ENCODE data around the gene MAMDC2.

Gene MAMDC2

GRCh38 chr9:70134360-70134759 lies 90.7 kb downstream of the MAMDC2 start:
- DNase-seq (ENCODE audit: low read depth), result no peak

GRCh38 chr9:70135176-70135575 lies 91.5 kb downstream of the MAMDC2 start:
- no peak for DNase-seq (ENCODE audit: low read depth)

GRCh38 chr9:70136632-70137031 lies 93.0 kb downstream of the MAMDC2 start:
- DNase-seq (ENCODE audit: low read depth), result no peak

GRCh38 chr9:70137577-70137976 lies 93.9 kb downstream of the MAMDC2 start:
- DNase-seq (ENCODE audit: low read depth), result no peak

- no peak for DNase-seq (ENCODE audit: low read depth)
Observed at GRCh38 chr9:70142101-70142500, 98.5 kb downstream of the MAMDC2 start.

GRCh38 chr9:70143394-70144130 lies 99.9 kb downstream of the MAMDC2 start:
- DNase-seq (ENCODE audit: low read depth), result no peak

- DNase-seq (ENCODE audit: low read depth), result no peak
Observed at GRCh38 chr9:70144131-70144503, 100.5 kb downstream of the MAMDC2 start.

GRCh38 chr9:70145981-70146380 lies 102.3 kb downstream of the MAMDC2 start:
- DNase-seq (ENCODE audit: low read depth), result no peak

GRCh38 chr9:70147196-70147595 lies 103.5 kb downstream of the MAMDC2 start:
- no peak for DNase-seq (ENCODE audit: low read depth)

GRCh38 chr9:70147651-70148050 lies 104.0 kb downstream of the MAMDC2 start:
- DNase-seq (ENCODE audit: low read depth), result no peak

GRCh38 chr9:70152350-70152749 lies 108.7 kb downstream of the MAMDC2 start:
- no peak for DNase-seq (ENCODE audit: low read depth)

GRCh38 chr9:70156729-70157128 lies 113.1 kb downstream of the MAMDC2 start:
- no peak for DNase-seq (ENCODE audit: low read depth)

- peak; percentile 12 for DNase-seq (ENCODE audit: low read depth)
Observed at GRCh38 chr9:70159630-70160029, 116.0 kb downstream of the MAMDC2 start.

- DNase-seq (ENCODE audit: low read depth), result no peak
Observed at GRCh38 chr9:70160686-70161600, 117.3 kb downstream of the MAMDC2 start.

GRCh38 chr9:70165006-70165602 lies 121.5 kb downstream of the MAMDC2 start:
- no peak for DNase-seq (ENCODE audit: low read depth)

GRCh38 chr9:70168521-70168920 lies 124.9 kb downstream of the MAMDC2 start:
- DNase-seq (ENCODE audit: low read depth), result no peak

GRCh38 chr9:70169222-70169621 lies 125.6 kb downstream of the MAMDC2 start:
- no peak for DNase-seq (ENCODE audit: low read depth)

GRCh38 chr9:70170151-70170790 lies 126.6 kb downstream of the MAMDC2 start:
- DNase-seq (ENCODE audit: low read depth), result no peak

GRCh38 chr9:70172532-70172931 lies 128.9 kb downstream of the MAMDC2 start:
- DNase-seq (ENCODE audit: low read depth), result no peak

GRCh38 chr9:70177121-70177520 lies 133.5 kb downstream of the MAMDC2 start:
- DNase-seq (ENCODE audit: low read depth), result no peak

GRCh38 chr9:70192707-70193106 lies 149.1 kb downstream of the MAMDC2 start:
- DNase-seq (ENCODE audit: low read depth), result no peak

- no peak for DNase-seq (ENCODE audit: low read depth)
Observed at GRCh38 chr9:70195456-70195855, 151.8 kb downstream of the MAMDC2 start.
